ENCODE data around the gene SPPL3.

Gene SPPL3

DNA sequence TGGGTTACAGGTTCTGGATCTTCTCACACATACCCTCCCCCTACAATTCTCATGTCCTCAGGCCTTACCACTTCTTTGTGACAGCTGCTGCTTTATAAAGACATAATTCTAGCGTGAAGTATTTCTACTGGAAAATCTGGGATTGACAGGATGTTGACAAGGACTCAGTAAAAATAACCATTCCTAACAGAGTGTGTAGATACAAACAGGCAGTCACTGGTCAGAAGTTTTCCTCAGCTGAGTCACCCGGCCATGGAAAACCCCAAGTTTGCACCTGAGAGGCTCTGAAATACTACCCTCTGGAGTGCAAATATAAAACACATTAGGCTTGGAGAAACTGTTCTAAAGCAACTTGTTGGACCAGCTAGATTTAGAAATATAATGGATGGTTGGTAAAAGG is 54.4 kb downstream of the SPPL3 start:
- TF ChIP-seq, protein P1, sequence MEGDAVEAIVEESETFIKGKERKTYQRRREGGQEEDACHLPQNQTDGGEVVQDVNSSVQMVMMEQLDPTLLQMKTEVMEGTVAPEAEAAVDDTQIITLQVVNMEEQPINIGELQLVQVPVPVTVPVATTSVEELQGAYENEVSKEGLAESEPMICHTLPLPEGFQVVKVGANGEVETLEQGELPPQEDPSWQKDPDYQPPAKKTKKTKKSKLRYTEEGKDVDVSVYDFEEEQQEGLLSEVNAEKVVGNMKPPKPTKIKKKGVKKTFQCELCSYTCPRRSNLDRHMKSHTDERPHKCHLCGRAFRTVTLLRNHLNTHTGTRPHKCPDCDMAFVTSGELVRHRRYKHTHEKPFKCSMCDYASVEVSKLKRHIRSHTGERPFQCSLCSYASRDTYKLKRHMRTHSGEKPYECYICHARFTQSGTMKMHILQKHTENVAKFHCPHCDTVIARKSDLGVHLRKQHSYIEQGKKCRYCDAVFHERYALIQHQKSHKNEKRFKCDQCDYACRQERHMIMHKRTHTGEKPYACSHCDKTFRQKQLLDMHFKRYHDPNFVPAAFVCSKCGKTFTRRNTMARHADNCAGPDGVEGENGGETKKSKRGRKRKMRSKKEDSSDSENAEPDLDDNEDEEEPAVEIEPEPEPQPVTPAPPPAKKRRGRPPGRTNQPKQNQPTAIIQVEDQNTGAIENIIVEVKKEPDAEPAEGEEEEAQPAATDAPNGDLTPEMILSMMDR (IDR thresholded peaks at IDR 0.05; ENCODE audit: extremely low read depth, missing control alignments): no peak
- DNase-seq (ENCODE audit: low spot score): no peak

DNA sequence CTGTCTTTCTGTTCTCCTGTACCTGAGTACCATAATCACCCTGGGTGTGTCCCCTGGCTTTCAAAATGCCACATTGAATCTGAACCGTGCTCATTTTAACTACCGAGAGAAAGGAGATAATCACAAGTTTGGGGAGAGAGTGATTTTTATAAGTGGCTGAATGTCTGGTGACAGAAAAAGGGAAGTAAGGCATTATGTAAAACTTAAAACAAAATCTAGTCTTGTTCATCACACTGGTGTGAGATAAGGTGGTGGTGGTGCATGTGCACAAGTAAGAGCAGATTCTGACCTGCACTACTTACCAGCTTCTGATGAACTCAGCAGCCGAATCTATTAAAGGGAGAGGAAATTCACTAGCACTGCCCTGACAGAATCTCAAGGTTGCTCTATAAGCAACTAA is 56.3 kb downstream of the SPPL3 start:
- DNase-seq (ENCODE audit: low spot score): peak; percentile 47
- TF ChIP-seq, protein P1 (IDR thresholded peaks at IDR 0.05; ENCODE audit: extremely low read depth, missing control alignments): no peak

DNA sequence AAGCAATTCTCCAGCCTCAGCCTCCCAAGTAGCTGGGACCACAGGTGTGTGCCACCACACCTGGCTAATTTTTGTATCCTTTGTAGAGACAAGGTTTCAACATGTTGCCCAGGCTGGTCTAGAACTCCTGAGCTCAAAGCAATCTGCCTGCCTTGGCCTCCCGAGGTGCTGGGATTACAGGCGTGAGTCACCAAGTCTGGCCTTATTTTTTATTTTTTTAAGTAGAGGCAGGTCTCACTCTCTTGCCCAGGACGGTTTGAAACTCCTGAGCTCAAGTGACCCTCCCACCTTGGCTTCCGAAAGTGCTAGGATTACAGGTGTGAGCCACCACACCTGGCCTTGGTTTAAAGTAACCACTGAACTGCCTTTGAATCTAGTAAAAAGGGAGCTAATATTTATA is 56.8 kb downstream of the SPPL3 start:
- DNase-seq (ENCODE audit: low spot score): no peak
- TF ChIP-seq, protein P1 (IDR thresholded peaks at IDR 0.05; ENCODE audit: extremely low read depth, missing control alignments): no peak

DNA sequence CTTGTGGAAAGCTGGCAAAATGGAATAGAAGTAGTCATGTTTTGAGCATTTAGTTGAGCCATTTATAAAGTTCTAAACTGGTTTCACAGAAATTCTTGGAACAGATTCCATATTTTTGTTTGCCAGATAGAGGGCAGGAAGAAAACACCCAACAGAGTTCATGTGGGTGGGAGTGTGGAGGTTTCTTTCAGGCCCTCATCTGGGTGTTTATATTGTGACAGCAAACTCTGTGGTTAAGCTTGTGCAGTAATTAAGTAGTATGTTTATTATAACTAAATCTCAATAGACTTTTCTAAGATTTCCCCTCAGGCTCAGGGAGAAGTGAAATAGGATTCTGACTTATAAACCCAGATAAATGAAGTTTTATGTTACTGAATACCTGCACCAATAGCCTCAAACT is 57.4 kb downstream of the SPPL3 start:
- no peak for DNase-seq (ENCODE audit: low spot score)
- TF ChIP-seq, protein P1 (IDR thresholded peaks at IDR 0.05; ENCODE audit: extremely low read depth, missing control alignments): no peak

DNA sequence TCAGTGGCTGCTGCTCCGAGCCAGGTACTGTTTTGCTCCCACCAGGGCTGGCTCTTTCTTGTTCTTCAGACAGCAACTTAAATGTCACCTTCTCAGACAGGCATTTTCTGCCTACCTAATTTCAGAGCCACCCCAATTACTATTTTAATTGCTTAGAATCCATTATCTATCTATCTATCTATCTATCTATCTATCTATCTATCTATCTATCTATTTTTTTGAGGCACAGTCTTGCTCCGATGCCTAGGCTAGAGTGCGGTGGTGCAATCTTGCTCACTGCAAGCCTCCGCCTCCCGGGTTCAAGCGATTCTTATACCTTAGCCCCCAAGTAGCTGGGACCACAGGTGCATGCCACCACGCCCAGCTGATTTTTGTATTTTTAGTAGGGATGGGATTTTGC is 58.5 kb downstream of the SPPL3 start:
- TF ChIP-seq, protein P1 (IDR thresholded peaks at IDR 0.05; ENCODE audit: extremely low read depth, missing control alignments): no peak
- no peak for DNase-seq (ENCODE audit: low spot score)

DNA sequence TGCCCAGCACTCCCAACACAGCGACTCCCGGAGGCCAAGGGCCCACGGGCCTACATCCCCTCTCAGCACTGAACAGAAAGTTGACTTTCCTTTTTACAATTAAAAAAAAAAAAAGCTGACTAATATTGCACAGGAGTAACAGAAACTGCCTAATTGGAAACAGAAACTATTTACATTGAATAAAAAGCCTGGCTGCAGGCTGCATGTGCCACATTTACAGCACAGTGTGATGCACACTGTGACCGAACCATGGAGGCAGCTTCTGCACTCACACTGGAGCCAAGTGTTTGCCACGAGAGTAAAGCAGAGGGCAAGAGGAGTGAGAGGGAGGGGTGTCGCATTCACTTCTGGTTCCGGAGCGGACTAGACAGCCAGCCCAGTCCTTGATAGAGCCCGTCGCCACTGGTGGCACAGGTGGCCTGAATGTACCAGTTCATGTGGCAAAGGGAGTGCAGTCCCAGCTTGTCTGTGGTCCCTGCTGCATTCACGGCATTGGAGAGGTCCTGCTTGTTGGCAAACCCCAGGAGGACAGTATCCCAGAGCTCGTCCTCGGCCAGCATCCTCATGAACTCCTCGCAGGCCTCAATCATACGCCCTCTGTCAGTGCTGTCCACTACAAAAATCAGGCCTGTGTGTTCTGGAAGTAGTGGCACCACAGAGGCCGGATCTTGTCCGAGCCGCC is 59.2 kb downstream of the SPPL3 start:
- no peak for DNase-seq (ENCODE audit: low spot score)
- TF ChIP-seq, protein P1 (IDR thresholded peaks at IDR 0.05; ENCODE audit: extremely low read depth, missing control alignments): no peak

DNA sequence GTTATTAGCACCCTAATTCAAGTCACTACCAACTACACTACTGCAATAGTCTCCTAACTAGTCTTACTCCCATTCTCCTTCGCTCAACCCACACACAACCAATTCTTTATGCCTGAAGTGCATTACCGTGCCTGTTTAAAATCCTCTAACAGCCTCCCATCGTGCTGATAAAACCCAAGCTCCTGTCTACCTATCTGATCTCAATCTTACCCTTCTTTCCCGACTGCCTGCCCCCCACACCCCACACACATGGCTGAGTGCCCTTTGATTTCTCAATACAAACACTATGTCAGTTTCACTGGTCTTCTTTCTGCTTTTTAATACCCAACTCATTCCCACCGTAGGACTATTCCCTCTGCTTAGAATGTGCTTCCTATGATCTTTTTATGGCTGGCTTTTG is 59.9 kb downstream of the SPPL3 start:
- DNase-seq (ENCODE audit: low spot score): no peak
- TF ChIP-seq, protein P1 (IDR thresholded peaks at IDR 0.05; ENCODE audit: extremely low read depth, missing control alignments): no peak
